Adrenal gland (tissue), 5 donors: ENCODE measurements around the gene ANKRD28.

Experiments used
- POLR2A ChIP-seq, 2 donors: fragments of 450-650 bp; IDR thresholded peaks; one replicate each; pipeline ENCODE4 v1.6.1; 2017; ENCODE audit warnings: antibody characterized with exemption in 2 of 2, mild to moderate bottlenecking in 2 of 2, moderate library complexity in 1 of 2
- TF ChIP-seq, protein P1 (sequence below), 6 experiments: fragments of 450-650 bp in 4 of 6; fragments of 200-600 bp in 2 of 6; sonication (generic) in 1 of 6; IDR thresholded peaks; 1 replicate in 5 of 6; 2 replicates in 1 of 6; pipeline versions ENCODE4 v1.5.1 to v1.8.0; 2016 to 2021; ENCODE audit warnings: antibody characterized with exemption in 6 of 6, mild to moderate bottlenecking in 2 of 6, moderate library complexity in 1 of 6
- donor health status: DM: no; HTN: no; CAD: no.

DNA sequence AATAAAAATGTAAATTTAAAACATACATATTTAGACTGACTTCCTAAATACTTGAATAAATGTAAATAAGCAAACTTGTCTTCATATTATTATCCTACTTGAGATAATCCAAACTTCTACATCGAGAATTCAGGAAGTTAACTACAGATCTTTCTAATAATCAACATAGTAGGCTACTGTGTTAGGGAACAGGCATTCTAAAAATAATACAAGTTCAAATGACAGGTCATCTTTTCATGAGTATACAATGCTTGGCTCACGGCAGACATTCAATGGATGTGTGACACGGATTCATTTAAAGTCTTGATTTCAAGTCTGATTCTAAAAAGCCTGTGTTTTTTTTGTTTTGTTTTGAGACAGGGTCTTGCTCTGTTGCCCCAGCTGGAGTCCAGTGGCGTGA lies 107.5 kb downstream of the ANKRD28 start:
- TF ChIP-seq, protein P1, sequence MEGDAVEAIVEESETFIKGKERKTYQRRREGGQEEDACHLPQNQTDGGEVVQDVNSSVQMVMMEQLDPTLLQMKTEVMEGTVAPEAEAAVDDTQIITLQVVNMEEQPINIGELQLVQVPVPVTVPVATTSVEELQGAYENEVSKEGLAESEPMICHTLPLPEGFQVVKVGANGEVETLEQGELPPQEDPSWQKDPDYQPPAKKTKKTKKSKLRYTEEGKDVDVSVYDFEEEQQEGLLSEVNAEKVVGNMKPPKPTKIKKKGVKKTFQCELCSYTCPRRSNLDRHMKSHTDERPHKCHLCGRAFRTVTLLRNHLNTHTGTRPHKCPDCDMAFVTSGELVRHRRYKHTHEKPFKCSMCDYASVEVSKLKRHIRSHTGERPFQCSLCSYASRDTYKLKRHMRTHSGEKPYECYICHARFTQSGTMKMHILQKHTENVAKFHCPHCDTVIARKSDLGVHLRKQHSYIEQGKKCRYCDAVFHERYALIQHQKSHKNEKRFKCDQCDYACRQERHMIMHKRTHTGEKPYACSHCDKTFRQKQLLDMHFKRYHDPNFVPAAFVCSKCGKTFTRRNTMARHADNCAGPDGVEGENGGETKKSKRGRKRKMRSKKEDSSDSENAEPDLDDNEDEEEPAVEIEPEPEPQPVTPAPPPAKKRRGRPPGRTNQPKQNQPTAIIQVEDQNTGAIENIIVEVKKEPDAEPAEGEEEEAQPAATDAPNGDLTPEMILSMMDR (IDR thresholded peaks at IDR 0.05): no peak
- no peak for TF ChIP-seq POLR2A (IDR thresholded peaks at IDR 0.05)
